Cardiac muscle cell (in vitro differentiated cells and primary cell): Measurements from ENCODE around the gene LIMS4. TPM values are rescaled to one million over a fixed set of nuclear protein-coding genes. Genes with fewer than 3 reads are reported as not detected.
"Not testable (repeated sequence)": the region's sequence is repeated elsewhere in the genome, so short reads cannot be mapped to it uniquely, and the experiment has no call there.

ENCODE experiments used
- DNase-seq, 2 donors: peaks; one replicate each; pipeline versions ENCODE4 v3.0.0 to v3.0.0-alpha.2; 2010 to 2017; ENCODE audit warnings: low read depth in 1 of 2, low spot score in 1 of 2
- H3K27ac ChIP-seq: fragments of 200-600 bp; sonication (generic); 2 replicates; pipeline ENCODE4 v1.5.1; 2016
- H3K27me3 ChIP-seq: fragments of 200-600 bp; sonication (generic); 2 replicates; pipeline ENCODE4 v1.6.0; 2016; ENCODE audit warnings: control low read depth
- H3K36me3 ChIP-seq: fragments of 200-600 bp; sonication (generic); 2 replicates; pipeline ENCODE4 v1.5.1; 2016; ENCODE audit warnings: control low read depth
- H3K4me1 ChIP-seq: fragments of 200-600 bp; sonication (generic); 2 replicates; pipeline ENCODE4 v1.8.1; 2017; ENCODE audit warnings: low read depth, mild to moderate bottlenecking, mixed run types
- H3K4me3 ChIP-seq: fragments of 200-600 bp; sonication (generic); 2 replicates; pipeline ENCODE4 v1.5.1; 2016; ENCODE audit warnings: mild to moderate bottlenecking
- H3K9me3 ChIP-seq: fragments of 200-600 bp; sonication (generic); 2 replicates; pipeline ENCODE4 v1.5.1; 2017; ENCODE audit warnings: low read depth, mild to moderate bottlenecking, control low read depth
- polyA plus RNA-seq: library from polyadenylated mRNA; unstranded; fragments of >200 nt; fragmentation: Nextera tagmentation; extraction: Ambion mirVana; gene quantifications from 2 replicates; pipeline ENCODE4 v1.2.1, GENCODE V29; 2016
- total RNA-seq: library from RNA; depleted of rRNA; stranded (reverse); fragments of >200 nt; gene quantifications from 2 replicates; pipeline ENCODE4 v1.2.3, GENCODE V29; 2016

The LIMS4 gene
- total and polyA plus RNA-seq, 2 experiments from 2014 or later = 0.31 to 2.1 TPM

DNA sequence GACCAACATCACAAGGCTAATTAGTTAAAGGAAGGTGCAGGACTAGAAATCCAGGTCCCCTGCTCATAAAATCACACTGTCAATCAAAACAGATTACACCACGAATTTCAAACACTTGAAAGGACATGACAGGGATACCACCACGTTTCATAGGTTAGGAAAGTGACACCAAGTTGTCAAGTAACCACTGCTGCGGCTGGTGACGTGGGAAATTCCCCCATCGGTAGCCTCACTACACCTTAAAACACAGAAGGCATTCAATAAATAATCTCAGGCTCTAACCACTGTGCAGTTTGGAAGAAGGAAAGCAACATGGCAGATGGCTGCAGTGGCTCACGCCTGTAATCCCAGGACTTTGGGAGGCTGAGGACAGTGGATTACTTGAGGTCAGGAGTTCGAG is 3.7 kb downstream of the LIMS4 start:
- not testable (repeated sequence) for H3K4me3 ChIP-seq, H3K36me3 ChIP-seq, H3K27ac ChIP-seq

GRCh38 chr2:110465312-110465711 is 7.3 kb downstream of the LIMS4 start:
- H3K27ac ChIP-seq, H3K9me3 ChIP-seq, DNase-seq, H3K27me3 ChIP-seq, H3K4me3 ChIP-seq, H3K4me1 ChIP-seq, H3K36me3 ChIP-seq: not testable (repeated sequence)

More for the DNA sequence above, 3.7 kb downstream of the LIMS4 start:
- H3K4me1 ChIP-seq, H3K27me3 ChIP-seq, DNase-seq, H3K9me3 ChIP-seq: not testable (repeated sequence)

GRCh38 chr2:110462458-110462857 is 10.2 kb downstream of the LIMS4 start:
- H3K4me3 ChIP-seq, H3K4me1 ChIP-seq, H3K27ac ChIP-seq, DNase-seq, H3K9me3 ChIP-seq, H3K27me3 ChIP-seq, H3K36me3 ChIP-seq: not testable (repeated sequence)

DNA sequence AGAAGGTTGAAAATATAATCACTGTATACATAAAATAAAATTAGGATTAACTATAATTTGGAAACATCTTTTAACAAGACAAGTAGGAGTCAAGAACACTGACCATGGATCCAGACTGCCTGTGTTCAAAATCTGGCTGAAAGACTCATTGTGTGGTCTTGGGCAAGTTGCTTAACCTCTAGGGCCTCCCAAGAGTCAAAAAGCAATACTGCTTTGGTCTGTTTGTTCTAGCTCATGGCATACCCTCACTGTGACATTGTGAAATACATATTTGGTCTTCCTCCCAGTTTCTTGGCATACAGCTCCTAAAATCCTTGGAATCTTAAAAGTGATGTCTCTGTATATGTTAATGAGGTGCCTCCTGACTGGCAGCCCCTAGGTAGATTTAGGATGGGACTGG is 12.3 kb downstream of the LIMS4 start:
- H3K9me3 ChIP-seq, H3K36me3 ChIP-seq, DNase-seq, H3K4me3 ChIP-seq, H3K27me3 ChIP-seq, H3K27ac ChIP-seq, H3K4me1 ChIP-seq: not testable (repeated sequence)

- not testable (repeated sequence) for H3K4me1 ChIP-seq, H3K9me3 ChIP-seq, H3K36me3 ChIP-seq, DNase-seq, H3K27ac ChIP-seq, H3K4me3 ChIP-seq, H3K27me3 ChIP-seq
These were observed 15.4 kb downstream of the LIMS4 start for GRCh38 chr2:110457214-110457590.

GRCh38 chr2:110456291-110457213 is 16.1 kb downstream of the LIMS4 start:
- not testable (repeated sequence) for H3K27ac ChIP-seq, H3K4me1 ChIP-seq, H3K4me3 ChIP-seq, H3K9me3 ChIP-seq, DNase-seq, H3K36me3 ChIP-seq, H3K27me3 ChIP-seq

GRCh38 chr2:110455080-110455670 is 17.4 kb downstream of the LIMS4 start:
- H3K9me3 ChIP-seq, H3K27ac ChIP-seq, DNase-seq, H3K36me3 ChIP-seq, H3K27me3 ChIP-seq, H3K4me1 ChIP-seq, H3K4me3 ChIP-seq: not testable (repeated sequence)

- H3K4me3 ChIP-seq, H3K4me1 ChIP-seq, H3K36me3 ChIP-seq, H3K9me3 ChIP-seq, H3K27me3 ChIP-seq, DNase-seq, H3K27ac ChIP-seq: not testable (repeated sequence)
These were observed 21.7 kb downstream of the LIMS4 start for GRCh38 chr2:110450951-110451350.

- H3K27me3 ChIP-seq, H3K4me1 ChIP-seq, H3K36me3 ChIP-seq, DNase-seq, H3K4me3 ChIP-seq, H3K27ac ChIP-seq, H3K9me3 ChIP-seq: not testable (repeated sequence)
These were observed 23.3 kb downstream of the LIMS4 start for GRCh38 chr2:110449127-110449947.

DNA sequence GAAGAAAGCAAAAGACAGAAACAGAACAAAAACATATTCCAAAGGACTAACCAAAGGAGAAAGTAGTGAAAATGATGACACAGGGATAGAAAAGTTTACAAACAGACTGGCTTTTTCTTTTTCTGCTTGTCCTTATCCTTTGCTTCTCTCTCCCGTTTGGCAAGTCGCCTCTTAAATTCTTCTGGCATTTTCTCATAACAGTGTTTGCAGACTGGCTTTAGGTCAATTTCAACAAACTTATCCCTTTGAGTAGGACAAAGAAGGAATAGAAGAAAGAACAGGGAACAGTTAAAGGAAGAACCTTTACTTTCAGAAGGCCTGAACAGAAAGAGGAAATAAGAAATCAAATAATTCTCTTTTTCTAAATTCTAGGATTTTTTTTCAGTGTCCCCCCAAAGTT is 26.0 kb downstream of the LIMS4 start:
- not testable (repeated sequence) for H3K36me3 ChIP-seq, DNase-seq, H3K4me1 ChIP-seq, H3K27me3 ChIP-seq, H3K27ac ChIP-seq, H3K9me3 ChIP-seq, H3K4me3 ChIP-seq

DNA sequence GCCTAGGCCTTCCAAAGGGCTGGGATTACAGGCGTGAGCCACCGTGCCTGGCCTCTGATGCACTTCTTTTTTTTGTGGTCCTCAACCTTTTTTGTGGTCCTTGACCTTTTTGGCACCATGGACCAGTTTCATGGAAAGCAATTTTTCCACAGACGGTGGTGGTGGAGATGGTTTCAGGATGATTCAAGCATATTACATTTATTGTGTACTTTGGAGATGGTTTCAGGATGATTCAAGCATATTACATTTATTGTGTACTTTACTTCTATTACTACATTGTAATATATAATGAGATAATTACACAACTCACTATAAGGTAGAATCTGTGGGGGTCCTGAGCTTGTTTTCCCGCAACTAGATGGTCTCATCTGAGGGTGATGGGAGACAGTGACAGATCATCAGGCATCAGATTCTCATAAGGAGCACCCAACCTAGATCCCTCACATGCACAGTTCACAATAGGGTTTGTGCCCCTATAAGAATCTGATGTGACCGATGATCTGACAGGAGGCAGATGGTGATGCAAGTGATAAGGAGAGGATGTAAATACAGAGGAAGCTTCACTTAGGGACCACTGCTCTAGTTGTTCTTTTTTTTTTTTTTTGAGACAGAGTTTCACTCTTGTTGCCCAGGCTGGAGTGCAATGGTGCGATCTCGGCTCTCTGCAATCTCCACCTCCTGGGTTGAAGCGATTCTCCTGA is 29.2 kb downstream of the LIMS4 start:
- H3K4me3 ChIP-seq, H3K9me3 ChIP-seq, H3K4me1 ChIP-seq, DNase-seq, H3K36me3 ChIP-seq, H3K27ac ChIP-seq, H3K27me3 ChIP-seq: not testable (repeated sequence)

DNA sequence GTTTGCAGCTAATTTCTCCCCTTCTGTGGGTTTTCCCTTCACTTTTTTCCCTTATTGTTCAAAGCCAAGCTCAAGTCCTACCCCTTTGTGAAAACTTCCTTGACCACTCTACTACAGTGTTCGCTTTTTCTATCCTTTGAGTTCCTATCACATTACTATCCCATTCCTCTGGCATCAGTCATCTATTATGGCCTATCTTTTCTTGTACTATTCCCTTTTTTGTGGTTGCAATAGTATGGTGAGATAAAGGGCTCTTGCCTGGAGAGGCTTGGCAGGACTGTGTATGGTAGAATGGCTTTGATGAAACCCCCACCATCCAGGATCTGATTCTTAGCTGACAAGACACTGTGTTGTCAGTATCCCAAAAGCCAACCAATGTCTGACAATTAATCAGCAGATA is 30.7 kb downstream of the LIMS4 start:
- not testable (repeated sequence) for H3K27me3 ChIP-seq, H3K36me3 ChIP-seq, H3K27ac ChIP-seq, H3K9me3 ChIP-seq, H3K4me3 ChIP-seq, DNase-seq, H3K4me1 ChIP-seq

DNA sequence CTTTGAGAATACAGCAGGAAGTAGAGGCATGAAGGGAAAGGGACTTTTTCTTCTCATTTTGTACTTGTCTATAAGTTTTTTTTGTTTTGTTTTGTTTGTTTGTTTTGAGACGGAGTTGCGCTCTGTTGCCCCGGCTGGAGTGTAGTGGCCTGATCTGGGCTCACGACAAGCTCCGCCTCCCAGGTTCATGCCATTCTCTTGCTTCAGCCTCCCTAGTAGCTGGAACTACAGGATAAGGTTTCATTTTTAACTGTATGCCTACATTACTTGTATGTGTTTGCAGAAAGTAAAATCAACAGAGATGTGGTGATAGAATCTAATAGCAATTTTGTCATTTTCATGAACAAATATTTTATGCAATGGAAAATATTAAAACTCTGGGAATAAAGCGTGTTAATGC is 38.1 kb downstream of the LIMS4 start:
- not testable (repeated sequence) for DNase-seq, H3K36me3 ChIP-seq, H3K9me3 ChIP-seq, H3K4me3 ChIP-seq, H3K4me1 ChIP-seq, H3K27ac ChIP-seq, H3K27me3 ChIP-seq
